ENCODE measurements around the gene ITGA7. TPM values are rescaled to one million over a fixed set of nuclear protein-coding genes. Genes with fewer than 3 reads are reported as not detected.

The ITGA7 gene
- total RNA-seq, 1 experiment from 2014 or later, result 2.5 TPM

DNA sequence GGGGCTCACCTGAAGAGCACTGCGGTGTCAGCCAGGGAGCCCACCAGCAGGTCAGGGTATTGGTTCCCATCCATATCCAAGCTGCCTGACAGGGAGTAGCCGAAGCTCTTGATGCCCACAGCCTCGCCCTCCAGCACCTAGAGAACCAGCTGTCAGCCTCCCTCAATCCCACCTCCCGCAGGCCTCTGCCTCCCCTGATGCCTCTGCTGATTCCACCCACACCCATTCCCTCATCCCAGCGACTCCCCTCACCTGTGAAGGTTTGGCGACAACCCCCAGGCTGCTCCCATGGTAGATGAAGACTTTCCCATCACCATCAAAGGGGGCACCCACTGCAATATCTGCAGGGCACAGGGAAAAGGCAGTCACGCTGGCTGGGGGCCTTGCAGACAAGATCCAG lies 10.0 kb downstream of the ITGA7 start:
- TF ChIP-seq SIN3A (IDR thresholded peaks at IDR 0.05; ENCODE audit: borderline replicate concordance, insufficient read depth, low read depth, low read length) (no peak), POLR2AphosphoS5 (IDR thresholded peaks at IDR 0.05; ENCODE audit: low read depth, low read length) (no peak), TCF7L2 (IDR thresholded peaks at IDR 0.05; ENCODE audit: low read depth, low read length) (no peak)
- TF ChIP-seq, protein P1, sequence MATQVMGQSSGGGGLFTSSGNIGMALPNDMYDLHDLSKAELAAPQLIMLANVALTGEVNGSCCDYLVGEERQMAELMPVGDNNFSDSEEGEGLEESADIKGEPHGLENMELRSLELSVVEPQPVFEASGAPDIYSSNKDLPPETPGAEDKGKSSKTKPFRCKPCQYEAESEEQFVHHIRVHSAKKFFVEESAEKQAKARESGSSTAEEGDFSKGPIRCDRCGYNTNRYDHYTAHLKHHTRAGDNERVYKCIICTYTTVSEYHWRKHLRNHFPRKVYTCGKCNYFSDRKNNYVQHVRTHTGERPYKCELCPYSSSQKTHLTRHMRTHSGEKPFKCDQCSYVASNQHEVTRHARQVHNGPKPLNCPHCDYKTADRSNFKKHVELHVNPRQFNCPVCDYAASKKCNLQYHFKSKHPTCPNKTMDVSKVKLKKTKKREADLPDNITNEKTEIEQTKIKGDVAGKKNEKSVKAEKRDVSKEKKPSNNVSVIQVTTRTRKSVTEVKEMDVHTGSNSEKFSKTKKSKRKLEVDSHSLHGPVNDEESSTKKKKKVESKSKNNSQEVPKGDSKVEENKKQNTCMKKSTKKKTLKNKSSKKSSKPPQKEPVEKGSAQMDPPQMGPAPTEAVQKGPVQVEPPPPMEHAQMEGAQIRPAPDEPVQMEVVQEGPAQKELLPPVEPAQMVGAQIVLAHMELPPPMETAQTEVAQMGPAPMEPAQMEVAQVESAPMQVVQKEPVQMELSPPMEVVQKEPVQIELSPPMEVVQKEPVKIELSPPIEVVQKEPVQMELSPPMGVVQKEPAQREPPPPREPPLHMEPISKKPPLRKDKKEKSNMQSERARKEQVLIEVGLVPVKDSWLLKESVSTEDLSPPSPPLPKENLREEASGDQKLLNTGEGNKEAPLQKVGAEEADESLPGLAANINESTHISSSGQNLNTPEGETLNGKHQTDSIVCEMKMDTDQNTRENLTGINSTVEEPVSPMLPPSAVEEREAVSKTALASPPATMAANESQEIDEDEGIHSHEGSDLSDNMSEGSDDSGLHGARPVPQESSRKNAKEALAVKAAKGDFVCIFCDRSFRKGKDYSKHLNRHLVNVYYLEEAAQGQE (IDR thresholded peaks at IDR 0.05; ENCODE audit: insufficient read depth in 1 of 2, low read depth in 2 of 2, low read length in 1 of 2), result no peak
- TF ChIP-seq, protein P2, sequence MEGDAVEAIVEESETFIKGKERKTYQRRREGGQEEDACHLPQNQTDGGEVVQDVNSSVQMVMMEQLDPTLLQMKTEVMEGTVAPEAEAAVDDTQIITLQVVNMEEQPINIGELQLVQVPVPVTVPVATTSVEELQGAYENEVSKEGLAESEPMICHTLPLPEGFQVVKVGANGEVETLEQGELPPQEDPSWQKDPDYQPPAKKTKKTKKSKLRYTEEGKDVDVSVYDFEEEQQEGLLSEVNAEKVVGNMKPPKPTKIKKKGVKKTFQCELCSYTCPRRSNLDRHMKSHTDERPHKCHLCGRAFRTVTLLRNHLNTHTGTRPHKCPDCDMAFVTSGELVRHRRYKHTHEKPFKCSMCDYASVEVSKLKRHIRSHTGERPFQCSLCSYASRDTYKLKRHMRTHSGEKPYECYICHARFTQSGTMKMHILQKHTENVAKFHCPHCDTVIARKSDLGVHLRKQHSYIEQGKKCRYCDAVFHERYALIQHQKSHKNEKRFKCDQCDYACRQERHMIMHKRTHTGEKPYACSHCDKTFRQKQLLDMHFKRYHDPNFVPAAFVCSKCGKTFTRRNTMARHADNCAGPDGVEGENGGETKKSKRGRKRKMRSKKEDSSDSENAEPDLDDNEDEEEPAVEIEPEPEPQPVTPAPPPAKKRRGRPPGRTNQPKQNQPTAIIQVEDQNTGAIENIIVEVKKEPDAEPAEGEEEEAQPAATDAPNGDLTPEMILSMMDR (IDR thresholded peaks at IDR 0.05), result no peak
- CTCF ChIA-PET, result no interaction called here

DNA sequence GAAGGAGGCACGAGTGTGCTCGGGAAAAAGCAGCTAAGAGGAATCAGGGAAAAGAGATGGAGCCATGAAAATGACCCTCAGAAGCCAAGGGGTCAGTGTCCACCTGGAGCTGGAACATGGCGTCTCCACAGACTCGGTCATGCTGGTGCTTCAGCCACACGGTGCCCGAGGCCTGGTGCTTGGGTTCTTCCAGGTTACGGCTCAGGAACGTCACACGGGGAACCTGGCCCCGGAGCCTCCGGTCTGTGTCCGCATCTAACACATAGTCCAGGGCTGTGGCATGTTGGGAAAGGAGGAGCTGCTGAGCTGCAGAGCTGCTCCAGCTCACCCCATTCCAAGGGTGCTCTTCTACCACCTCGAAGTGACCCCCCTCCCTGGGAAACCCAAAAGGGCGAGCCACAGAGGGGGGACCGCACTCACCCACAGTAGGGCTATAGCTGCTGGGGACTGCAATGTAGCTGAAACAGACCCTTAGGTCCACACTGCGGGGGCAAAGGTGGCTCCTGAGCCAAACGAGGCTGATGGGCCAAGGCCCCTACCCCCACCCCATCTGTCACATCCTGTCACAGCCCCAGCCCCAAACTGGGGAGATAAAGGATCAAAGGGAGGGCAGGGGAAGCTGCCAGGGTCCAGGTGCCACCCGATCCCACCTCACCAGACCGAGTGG lies 10.8 kb downstream of the ITGA7 start:
- Histone ChIP-seq H3K27ac (ENCODE audit: low read length) (no peak overlapping the region), H3K27me3 (ENCODE audit: control insufficient read depth, insufficient read depth, low read length) (no peaks in the 10 kb centered on the region), H3K4me3 (ENCODE audit: low read depth in 2 of 2, low read length in 2 of 2) (no peak overlapping the region), H3K9me3 (ENCODE audit: control insufficient read depth, insufficient read depth, low read depth, low read length) (no peaks in the 10 kb centered on the region), H3K36me3 (ENCODE audit: control insufficient read depth, insufficient read depth, low read length) (no peaks in the 10 kb centered on the region), H3K4me1 (ENCODE audit: control insufficient read depth, insufficient read depth, low read length) (no peaks in the 10 kb centered on the region)
- ATAC-seq, result no peak
- ChIA-PET POLR2A (no interaction called here), CTCF (interaction anchor here (0.7 to 1.8 kb wide), 3 partner anchors 15 to 726 kb away, joined by 3 to 11 read pairs (median 3); partner anchors contain the start of gene RDH5)
- no peak for DNase-seq (ENCODE audit: low read depth, low spot score)
- no TSS peak for BruUV-seq (replicated peaks)
- in situ Hi-C loops (cut with HindIII; ENCODE audit: low pct_unique_long_range_greater_than_20kb, low sequenced_read_pairs), result no loop called here
- TF ChIP-seq, protein P2 (IDR thresholded peaks at IDR 0.05), result no peak
- TF ChIP-seq POLR2AphosphoS5 (IDR thresholded peaks at IDR 0.05; ENCODE audit: low read depth, low read length) (no peak), SIN3A (IDR thresholded peaks at IDR 0.05; ENCODE audit: borderline replicate concordance, insufficient read depth, low read depth, low read length) (no peak)
- TF ChIP-seq, protein P1 (IDR thresholded peaks at IDR 0.05; ENCODE audit: insufficient read depth in 1 of 2, low read depth in 2 of 2, low read length in 1 of 2), result no peak
- intact Hi-C loops (cut with micrococcal nuclease; ENCODE audit: unreplicated experiment), result no loop called here

More for the DNA sequence above, 10.0 kb downstream of the ITGA7 start:
- H3K4me3 ChIP-seq (ENCODE audit: low read depth in 2 of 2, low read length in 2 of 2), result no peak overlapping the region
- intact Hi-C loops (cut with micrococcal nuclease; ENCODE audit: unreplicated experiment) (no loop called here), in situ Hi-C loops (cut with HindIII; ENCODE audit: low pct_unique_long_range_greater_than_20kb, low sequenced_read_pairs) (no loop called here)
- H3K9me3 ChIP-seq (ENCODE audit: control insufficient read depth, insufficient read depth, low read depth, low read length), result no peaks in the 10 kb centered on the region
- ATAC-seq (no peak), DNase-seq (ENCODE audit: low read depth, low spot score) (no peak)
- no peaks in the 10 kb centered on the region for H3K27me3 ChIP-seq (ENCODE audit: control insufficient read depth, insufficient read depth, low read length)
- no peaks in the 10 kb centered on the region for H3K4me1 ChIP-seq (ENCODE audit: control insufficient read depth, insufficient read depth, low read length)
- no peak overlapping the region for H3K27ac ChIP-seq (ENCODE audit: low read length)
- no TSS peak for BruUV-seq (replicated peaks)
- POLR2A ChIA-PET, result no interaction called here
- H3K36me3 ChIP-seq (ENCODE audit: control insufficient read depth, insufficient read depth, low read length), result no peaks in the 10 kb centered on the region

All from Panc1 (cell line).